Measurements from ENCODE around the gene PPP1R15A.

PPP1R15A gene

GRCh38 chr19:48852292-48852691 lies 19.9 kb upstream of the PPP1R15A start:
- DNase-seq (ENCODE audit: low read depth, low spot score), result no peak
- POLR2A ChIA-PET, result no interaction called here
- no peak overlapping the region for H3K4me3 ChIP-seq (ENCODE audit: low read depth, low read length)
- CTCF ChIA-PET, result interaction anchor here (0.9 to 7.7 kb wide), 7 partner anchors 10 to 175 kb away, joined by 3 to 125 read pairs (median 4); partner anchors contain the start of gene HSD17B14
- TF ChIP-seq CTCF (IDR thresholded peaks at IDR 0.05; ENCODE audit: insufficient read depth, low read length, missing control alignments), result no peak

GRCh38 chr19:48853483-48853882 lies 18.7 kb upstream of the PPP1R15A start:
- ChIA-PET CTCF (interaction anchor here (0.9 to 7.7 kb wide), 3 partner anchors 11 to 66 kb away, joined by 3 to 125 read pairs (median 10); partner anchors contain the start of gene HSD17B14), POLR2A (no interaction called here)
- TF ChIP-seq CTCF (IDR thresholded peaks at IDR 0.05; ENCODE audit: insufficient read depth, low read length, missing control alignments), result no peak
- no peak for DNase-seq (ENCODE audit: low read depth, low spot score)
- H3K4me3 ChIP-seq (ENCODE audit: low read depth, low read length), result no peak overlapping the region

- no peak overlapping the region for H3K4me3 ChIP-seq (ENCODE audit: low read depth, low read length)
- DNase-seq (ENCODE audit: low read depth, low spot score), result no peak
- TF ChIP-seq CTCF (IDR thresholded peaks at IDR 0.05; ENCODE audit: insufficient read depth, low read length, missing control alignments), result no peak
- ChIA-PET POLR2A (interaction anchor here (0.6 kb wide), 1 partner anchor 11 kb away, joined by 3 read pairs; no protein-coding TSS in a partner anchor), CTCF (interaction anchor here (1.4 to 7.7 kb wide), 3 partner anchors 12 to 66 kb away, joined by 6 to 125 read pairs (median 10); no protein-coding TSS in a partner anchor)
Observed at GRCh38 chr19:48854103-48854502, 18.1 kb upstream of the PPP1R15A start.

GRCh38 chr19:48856921-48857320 lies 15.3 kb upstream of the PPP1R15A start:
- POLR2A ChIA-PET, result interaction anchor here (0.6 to 2.2 kb wide), 5 partner anchors 10 to 233 kb away, joined by 3 to 7 read pairs (median 3); partner anchors contain the start of gene PPP1R15A
- TF ChIP-seq CTCF (IDR thresholded peaks at IDR 0.05; ENCODE audit: insufficient read depth, low read length, missing control alignments), result no peak
- CTCF ChIA-PET, result interaction anchor here (0.7 to 7.7 kb wide), 4 partner anchors 10 to 114 kb away, joined by 3 to 125 read pairs (median 4); partner anchors contain the start of gene HSD17B14
- no peak for DNase-seq (ENCODE audit: low read depth, low spot score)
- H3K4me3 ChIP-seq (ENCODE audit: low read depth, low read length), result no peak overlapping the region

GRCh38 chr19:48858984-48859710 lies 13.1 kb upstream of the PPP1R15A start:
- TF ChIP-seq CTCF (IDR thresholded peaks at IDR 0.05; ENCODE audit: insufficient read depth, low read length, missing control alignments), result no peak
- ChIA-PET POLR2A (no interaction called here), CTCF (no interaction called here)
- DNase-seq (ENCODE audit: low read depth, low spot score), result no peak
- no peak overlapping the region for H3K4me3 ChIP-seq (ENCODE audit: low read depth, low read length)
